Measurements from ENCODE around the gene GFOD1. TPM values are rescaled to one million over a fixed set of nuclear protein-coding genes. Genes with fewer than 3 reads are reported as not detected.

GFOD1 gene
- total RNA-seq, 2 donors from 2014 or later, result 23.8 to 25.3 TPM

GRCh38 chr6:13375360-13375878 is 112.0 kb downstream of the GFOD1 start:
- peaks cover 0 to 13% of the 10 kb centered on the region in 2 donors for H3K4me1 ChIP-seq (ENCODE audit: control insufficient read depth in 1 of 2, low read depth in 2 of 2)
- no peak overlapping the region for H3K27ac ChIP-seq
- no peaks in the 10 kb centered on the region for H3K27me3 ChIP-seq (replicated peaks; ENCODE audit: insufficient read depth)
- no peak overlapping the region for H3K4me3 ChIP-seq
- H3K9me3 ChIP-seq, result no peaks in the 10 kb centered on the region
- ATAC-seq (ENCODE audit: insufficient number of reproducible peaks, low FRiP score, low read depth) (no peak), DNase-seq (ENCODE audit: low spot score) (no peak)
- no peak for TF ChIP-seq CTCF (IDR thresholded peaks at IDR 0.05)
- no peaks in the 10 kb centered on the region for H3K36me3 ChIP-seq

GRCh38 chr6:13373919-13374318 is 113.5 kb downstream of the GFOD1 start:
- Histone ChIP-seq H3K36me3 (no peaks in the 10 kb centered on the region), H3K4me3 (no peak overlapping the region), H3K9me3 (no peaks in the 10 kb centered on the region), H3K4me1 (ENCODE audit: control insufficient read depth in 1 of 2, low read depth in 2 of 2) (peaks cover 0 to 13% of the 10 kb centered on the region in 2 donors), H3K27ac (peak overlapping the region in 1 of 2 donors; percentile 35), H3K27me3 (replicated peaks; ENCODE audit: insufficient read depth) (no peaks in the 10 kb centered on the region)
- DNase-seq (ENCODE audit: low spot score), result no peak
- TF ChIP-seq CTCF (IDR thresholded peaks at IDR 0.05), result no peak
- no peak for ATAC-seq (ENCODE audit: insufficient number of reproducible peaks, low FRiP score, low read depth)

- TF ChIP-seq CTCF (IDR thresholded peaks at IDR 0.05), result no peak
- Histone ChIP-seq H3K36me3 (no peaks in the 10 kb centered on the region), H3K27ac (peak overlapping the region in 1 of 2 donors; percentile 35), H3K4me3 (no peak overlapping the region), H3K27me3 (replicated peaks; ENCODE audit: insufficient read depth) (no peaks in the 10 kb centered on the region), H3K4me1 (ENCODE audit: control insufficient read depth in 1 of 2, low read depth in 2 of 2) (peaks cover 0 to 13% of the 10 kb centered on the region in 2 donors), H3K9me3 (no peaks in the 10 kb centered on the region)
- ATAC-seq (ENCODE audit: insufficient number of reproducible peaks, low FRiP score, low read depth) (peak; percentile 76), DNase-seq (ENCODE audit: low spot score) (no peak)
These were observed 113.9 kb downstream of the GFOD1 start for GRCh38 chr6:13373488-13373886.

- Histone ChIP-seq H3K4me3 (no peak overlapping the region), H3K4me1 (ENCODE audit: control insufficient read depth in 1 of 2, low read depth in 2 of 2) (peaks cover 0 to 13% of the 10 kb centered on the region in 2 donors), H3K27me3 (replicated peaks; ENCODE audit: insufficient read depth) (no peaks in the 10 kb centered on the region), H3K36me3 (no peaks in the 10 kb centered on the region), H3K9me3 (no peaks in the 10 kb centered on the region), H3K27ac (peak overlapping the region in 1 of 2 donors; percentile 9)
- no peak for TF ChIP-seq CTCF (IDR thresholded peaks at IDR 0.05)
- ATAC-seq (ENCODE audit: insufficient number of reproducible peaks, low FRiP score, low read depth) (no peak), DNase-seq (ENCODE audit: low spot score) (no peak)
These were observed 114.5 kb downstream of the GFOD1 start for GRCh38 chr6:13372688-13373487.

- no peaks in the 10 kb centered on the region for H3K27me3 ChIP-seq (replicated peaks; ENCODE audit: insufficient read depth)
- H3K9me3 ChIP-seq, result no peaks in the 10 kb centered on the region
- H3K36me3 ChIP-seq, result no peaks in the 10 kb centered on the region
- H3K4me1 ChIP-seq (ENCODE audit: control insufficient read depth in 1 of 2, low read depth in 2 of 2), result peaks cover 0 to 13% of the 10 kb centered on the region in 2 donors
- DNase-seq (ENCODE audit: low spot score) (no peak), ATAC-seq (ENCODE audit: insufficient number of reproducible peaks, low FRiP score, low read depth) (no peak)
- no peak overlapping the region for H3K4me3 ChIP-seq
- TF ChIP-seq CTCF (IDR thresholded peaks at IDR 0.05), result no peak
- H3K27ac ChIP-seq, result no peak overlapping the region
These were observed 115.3 kb downstream of the GFOD1 start for GRCh38 chr6:13372076-13372475.
